Measurements from ENCODE around the gene TSHR. TPM values are rescaled to one million over a fixed set of nuclear protein-coding genes. Genes with fewer than 3 reads are reported as not detected.

The TSHR gene
- total RNA-seq, 1 experiment from 2014 or later = not detected

GRCh38 chr14:81127785-81128184 is 172.4 kb downstream of the TSHR start:
- no peak for TF ChIP-seq NFYB (CRISPR knock-in tag; conservative IDR thresholded peaks at IDR 0.05; ENCODE audit: low read depth)
- no peak overlapping the region for H3K4me3 Mint-ChIP-seq
- no peaks in the 10 kb centered on the region; the same call in 1 of the 2 replicates for H3K27me3 Mint-ChIP-seq (ENCODE audit: low read depth)
- ATAC-seq (no peak), DNase-seq (ENCODE audit: low spot score) (no peak)
- ChIA-PET POLR2A (no interaction called here), CTCF (no interaction called here)
- no peaks in the 10 kb centered on the region for H3K36me3 Mint-ChIP-seq
- no peak overlapping the region for H3K27ac Mint-ChIP-seq
- H3K4me1 Mint-ChIP-seq = no peaks in the 10 kb centered on the region
- peaks cover 9% of the 10 kb centered on the region for H3K9me3 Mint-ChIP-seq

GRCh38 chr14:81129242-81129641 is 173.8 kb downstream of the TSHR start:
- TF ChIP-seq NFE2L1 (CRISPR knock-in tag; IDR thresholded peaks at IDR 0.05) (no peak), RELA (CRISPR knock-in tag; IDR thresholded peaks at IDR 0.05; ENCODE audit: borderline replicate concordance) (no peak)
- TF ChIP-seq, protein P1, sequence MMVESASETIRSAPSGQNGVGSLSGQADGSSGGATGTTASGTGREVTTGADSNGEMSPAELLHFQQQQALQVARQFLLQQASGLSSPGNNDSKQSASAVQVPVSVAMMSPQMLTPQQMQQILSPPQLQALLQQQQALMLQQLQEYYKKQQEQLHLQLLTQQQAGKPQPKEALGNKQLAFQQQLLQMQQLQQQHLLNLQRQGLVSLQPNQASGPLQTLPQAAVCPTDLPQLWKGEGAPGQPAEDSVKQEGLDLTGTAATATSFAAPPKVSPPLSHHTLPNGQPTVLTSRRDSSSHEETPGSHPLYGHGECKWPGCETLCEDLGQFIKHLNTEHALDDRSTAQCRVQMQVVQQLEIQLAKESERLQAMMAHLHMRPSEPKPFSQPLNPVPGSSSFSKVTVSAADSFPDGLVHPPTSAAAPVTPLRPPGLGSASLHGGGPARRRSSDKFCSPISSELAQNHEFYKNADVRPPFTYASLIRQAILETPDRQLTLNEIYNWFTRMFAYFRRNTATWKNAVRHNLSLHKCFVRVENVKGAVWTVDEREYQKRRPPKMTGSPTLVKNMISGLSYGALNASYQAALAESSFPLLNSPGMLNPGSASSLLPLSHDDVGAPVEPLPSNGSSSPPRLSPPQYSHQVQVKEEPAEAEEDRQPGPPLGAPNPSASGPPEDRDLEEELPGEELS (CRISPR knock-in tag; IDR thresholded peaks at IDR 0.05) = no peak
- H3K27me3 Mint-ChIP-seq (ENCODE audit: low read depth) = no peaks in the 10 kb centered on the region; the same call in 1 of the 2 replicates
- H3K9me3 Mint-ChIP-seq = peaks cover 9% of the 10 kb centered on the region
- H3K4me3 Mint-ChIP-seq = no peak overlapping the region
- ChIA-PET CTCF (no interaction called here), POLR2A (no interaction called here)
- H3K36me3 Mint-ChIP-seq = no peaks in the 10 kb centered on the region
- no peak overlapping the region for H3K27ac Mint-ChIP-seq
- DNase-seq (ENCODE audit: low spot score) (no peak), ATAC-seq (no peak)
- H3K4me1 Mint-ChIP-seq = no peaks in the 10 kb centered on the region

DNA sequence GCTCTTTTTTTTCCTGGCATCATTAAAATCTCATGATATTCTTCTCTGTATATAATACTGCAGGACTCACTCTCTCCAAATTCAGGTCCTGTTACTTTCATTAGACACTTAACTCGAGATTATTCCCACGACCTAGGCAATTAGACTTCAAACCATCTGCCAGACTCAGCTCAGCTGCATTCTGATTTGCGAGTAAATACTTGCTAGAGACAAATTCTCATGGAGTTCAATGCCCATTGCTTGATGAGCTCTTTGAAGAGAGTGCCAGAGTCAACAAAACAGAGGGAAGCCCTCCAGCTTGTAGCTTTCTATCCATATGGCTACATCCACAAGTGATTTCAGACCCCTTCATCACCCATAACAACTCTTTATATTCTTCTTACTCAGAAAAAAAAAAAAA is 177.0 kb downstream of the TSHR start:
- H3K4me3 Mint-ChIP-seq = no peak overlapping the region
- POLR2A ChIA-PET = no interaction called here
- no peaks in the 10 kb centered on the region for H3K27me3 Mint-ChIP-seq (ENCODE audit: low read depth)
- no peak overlapping the region for H3K27ac Mint-ChIP-seq
- ATAC-seq = no peak
- H3K36me3 Mint-ChIP-seq = no peaks in the 10 kb centered on the region
- DNase-seq (ENCODE audit: low spot score) = no peak
- CTCF ChIA-PET = interaction anchor here (0.8 kb wide), 1 partner anchor 31 kb away, joined by 3 read pairs; no protein-coding TSS in a partner anchor
- no peaks in the 10 kb centered on the region for H3K4me1 Mint-ChIP-seq
- H3K9me3 Mint-ChIP-seq = peaks cover 3% of the 10 kb centered on the region
- TF ChIP-seq, protein P2, sequence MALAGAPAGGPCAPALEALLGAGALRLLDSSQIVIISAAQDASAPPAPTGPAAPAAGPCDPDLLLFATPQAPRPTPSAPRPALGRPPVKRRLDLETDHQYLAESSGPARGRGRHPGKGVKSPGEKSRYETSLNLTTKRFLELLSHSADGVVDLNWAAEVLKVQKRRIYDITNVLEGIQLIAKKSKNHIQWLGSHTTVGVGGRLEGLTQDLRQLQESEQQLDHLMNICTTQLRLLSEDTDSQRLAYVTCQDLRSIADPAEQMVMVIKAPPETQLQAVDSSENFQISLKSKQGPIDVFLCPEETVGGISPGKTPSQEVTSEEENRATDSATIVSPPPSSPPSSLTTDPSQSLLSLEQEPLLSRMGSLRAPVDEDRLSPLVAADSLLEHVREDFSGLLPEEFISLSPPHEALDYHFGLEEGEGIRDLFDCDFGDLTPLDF (CRISPR knock-in tag; IDR thresholded peaks at IDR 0.05) = no peak
- TF ChIP-seq NFATC4 (CRISPR knock-in tag; IDR thresholded peaks at IDR 0.05) (no peak), TEAD4 (CRISPR knock-in tag; IDR thresholded peaks at IDR 0.05) (no peak), MLX (CRISPR knock-in tag; IDR thresholded peaks at IDR 0.05) (no peak), FOXP1 (CRISPR knock-in tag; IDR thresholded peaks at IDR 0.05; ENCODE audit: borderline replicate concordance) (no peak), JUN (CRISPR knock-in tag; IDR thresholded peaks at IDR 0.05) (no peak), RELA (CRISPR knock-in tag; IDR thresholded peaks at IDR 0.05; ENCODE audit: borderline replicate concordance) (no peak), SP1 (CRISPR knock-in tag; conservative IDR thresholded peaks at IDR 0.05) (no peak), ZNF263 (CRISPR knock-in tag; IDR thresholded peaks at IDR 0.05; ENCODE audit: low read depth) (no peak), FOXJ3 (CRISPR knock-in tag; IDR thresholded peaks at IDR 0.05; ENCODE audit: borderline replicate concordance) (no peak), AR (CRISPR knock-in tag; IDR thresholded peaks at IDR 0.05) (no peak), ZNF671 (CRISPR knock-in tag; IDR thresholded peaks at IDR 0.05) (no peak), GRHL2 (CRISPR knock-in tag; IDR thresholded peaks at IDR 0.05; ENCODE audit: insufficient replicate concordance, severe bottlenecking) (no peak), USF1 (CRISPR knock-in tag; IDR thresholded peaks at IDR 0.05) (no peak)
- TF ChIP-seq, protein P3, sequence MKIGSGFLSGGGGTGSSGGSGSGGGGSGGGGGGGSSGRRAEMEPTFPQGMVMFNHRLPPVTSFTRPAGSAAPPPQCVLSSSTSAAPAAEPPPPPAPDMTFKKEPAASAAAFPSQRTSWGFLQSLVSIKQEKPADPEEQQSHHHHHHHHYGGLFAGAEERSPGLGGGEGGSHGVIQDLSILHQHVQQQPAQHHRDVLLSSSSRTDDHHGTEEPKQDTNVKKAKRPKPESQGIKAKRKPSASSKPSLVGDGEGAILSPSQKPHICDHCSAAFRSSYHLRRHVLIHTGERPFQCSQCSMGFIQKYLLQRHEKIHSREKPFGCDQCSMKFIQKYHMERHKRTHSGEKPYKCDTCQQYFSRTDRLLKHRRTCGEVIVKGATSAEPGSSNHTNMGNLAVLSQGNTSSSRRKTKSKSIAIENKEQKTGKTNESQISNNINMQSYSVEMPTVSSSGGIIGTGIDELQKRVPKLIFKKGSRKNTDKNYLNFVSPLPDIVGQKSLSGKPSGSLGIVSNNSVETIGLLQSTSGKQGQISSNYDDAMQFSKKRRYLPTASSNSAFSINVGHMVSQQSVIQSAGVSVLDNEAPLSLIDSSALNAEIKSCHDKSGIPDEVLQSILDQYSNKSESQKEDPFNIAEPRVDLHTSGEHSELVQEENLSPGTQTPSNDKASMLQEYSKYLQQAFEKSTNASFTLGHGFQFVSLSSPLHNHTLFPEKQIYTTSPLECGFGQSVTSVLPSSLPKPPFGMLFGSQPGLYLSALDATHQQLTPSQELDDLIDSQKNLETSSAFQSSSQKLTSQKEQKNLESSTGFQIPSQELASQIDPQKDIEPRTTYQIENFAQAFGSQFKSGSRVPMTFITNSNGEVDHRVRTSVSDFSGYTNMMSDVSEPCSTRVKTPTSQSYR (CRISPR knock-in tag; IDR thresholded peaks at IDR 0.05) = no peak
- TF ChIP-seq, protein P4, sequence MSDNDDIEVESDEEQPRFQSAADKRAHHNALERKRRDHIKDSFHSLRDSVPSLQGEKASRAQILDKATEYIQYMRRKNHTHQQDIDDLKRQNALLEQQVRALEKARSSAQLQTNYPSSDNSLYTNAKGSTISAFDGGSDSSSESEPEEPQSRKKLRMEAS (CRISPR knock-in tag; IDR thresholded peaks at IDR 0.05) = no peak
- TF ChIP-seq, protein P5, sequence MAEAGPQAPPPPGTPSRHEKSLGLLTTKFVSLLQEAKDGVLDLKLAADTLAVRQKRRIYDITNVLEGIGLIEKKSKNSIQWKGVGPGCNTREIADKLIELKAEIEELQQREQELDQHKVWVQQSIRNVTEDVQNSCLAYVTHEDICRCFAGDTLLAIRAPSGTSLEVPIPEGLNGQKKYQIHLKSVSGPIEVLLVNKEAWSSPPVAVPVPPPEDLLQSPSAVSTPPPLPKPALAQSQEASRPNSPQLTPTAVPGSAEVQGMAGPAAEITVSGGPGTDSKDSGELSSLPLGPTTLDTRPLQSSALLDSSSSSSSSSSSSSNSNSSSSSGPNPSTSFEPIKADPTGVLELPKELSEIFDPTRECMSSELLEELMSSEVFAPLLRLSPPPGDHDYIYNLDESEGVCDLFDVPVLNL (CRISPR knock-in tag; IDR thresholded peaks at IDR 0.05; ENCODE audit: borderline replicate concordance, low read depth) = no peak
